Measurements from ENCODE around the gene HBS1L. TPM values are rescaled to one million over a fixed set of nuclear protein-coding genes. Genes with fewer than 3 reads are reported as not detected.
A peak's percentile ranks its signal among the peaks of the same experiment; 100 is the strongest.

HBS1L gene
- 79.2 and 81.2 TPM in 2 replicates for total RNA-seq (2022)
- percentile 86 among the genes with signal in this experiment for Bru-seq, nascent RNA
- percentile 81 among the genes with signal in this experiment for BruChase-seq, experiment 1, labeled RNA remaining after a 2-hour chase
- percentile 82 among the genes with signal in this experiment for BruChase-seq, experiment 2, labeled RNA remaining after a 6-hour chase
- long read RNA-seq, full-length matches to known transcripts: 152 of 191 reads
- long read RNA-seq, partial matches to known transcripts: 8 of 191 reads
- long read RNA-seq, other reads (novel, unspliced or antisense): 31 of 191 reads

DNA sequence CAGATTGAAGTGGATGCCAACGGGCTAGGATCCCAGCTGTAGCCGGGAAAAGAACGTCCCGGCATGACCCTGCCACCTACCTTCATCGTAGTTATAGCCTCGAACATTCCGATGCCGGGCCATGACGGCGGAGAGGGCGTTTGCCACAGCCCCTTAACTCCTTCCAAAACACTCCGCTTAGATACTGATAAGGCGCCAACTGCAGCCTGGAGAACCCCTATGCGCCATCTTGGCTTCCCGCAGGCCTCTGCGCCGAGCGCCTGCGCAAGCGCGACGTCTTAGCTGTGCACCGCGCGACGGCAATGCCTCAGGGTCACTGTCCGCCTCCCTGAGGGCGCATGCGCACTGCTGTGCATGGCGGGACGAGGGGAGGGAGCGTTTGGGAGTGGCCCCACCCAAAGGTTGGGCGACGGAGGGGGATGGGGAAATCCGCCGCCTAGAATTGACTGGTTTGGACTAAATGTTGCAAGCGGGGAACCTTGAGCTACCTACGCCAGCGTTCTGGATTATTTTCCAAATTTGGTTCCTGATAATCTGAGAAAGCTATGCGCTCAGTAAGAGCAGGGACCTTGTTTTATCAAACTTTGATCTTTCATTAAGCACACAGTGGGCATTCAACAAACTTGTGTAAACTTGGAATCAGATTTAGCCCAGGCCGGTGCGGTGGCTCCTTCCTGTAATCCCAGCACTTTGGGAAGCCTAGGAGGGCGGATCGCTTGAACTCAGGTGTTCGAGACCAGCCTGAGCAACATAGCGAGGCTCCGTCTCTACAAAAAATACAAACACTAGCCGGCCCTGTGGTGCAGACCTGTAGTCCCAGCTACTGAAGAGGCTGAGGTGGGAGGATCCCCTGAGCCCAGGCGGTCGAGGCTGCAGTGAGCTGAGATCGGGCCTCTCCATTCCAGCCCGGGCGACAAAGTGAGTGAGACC is at the start of gene HBS1L:
Gene HBS1L, minus strand, starts transcription at position 254 of the 930 bp plus-strand sequence. Its CDS starts 131 bp downstream, at position 123.
- TF ChIP-seq, protein P1, sequence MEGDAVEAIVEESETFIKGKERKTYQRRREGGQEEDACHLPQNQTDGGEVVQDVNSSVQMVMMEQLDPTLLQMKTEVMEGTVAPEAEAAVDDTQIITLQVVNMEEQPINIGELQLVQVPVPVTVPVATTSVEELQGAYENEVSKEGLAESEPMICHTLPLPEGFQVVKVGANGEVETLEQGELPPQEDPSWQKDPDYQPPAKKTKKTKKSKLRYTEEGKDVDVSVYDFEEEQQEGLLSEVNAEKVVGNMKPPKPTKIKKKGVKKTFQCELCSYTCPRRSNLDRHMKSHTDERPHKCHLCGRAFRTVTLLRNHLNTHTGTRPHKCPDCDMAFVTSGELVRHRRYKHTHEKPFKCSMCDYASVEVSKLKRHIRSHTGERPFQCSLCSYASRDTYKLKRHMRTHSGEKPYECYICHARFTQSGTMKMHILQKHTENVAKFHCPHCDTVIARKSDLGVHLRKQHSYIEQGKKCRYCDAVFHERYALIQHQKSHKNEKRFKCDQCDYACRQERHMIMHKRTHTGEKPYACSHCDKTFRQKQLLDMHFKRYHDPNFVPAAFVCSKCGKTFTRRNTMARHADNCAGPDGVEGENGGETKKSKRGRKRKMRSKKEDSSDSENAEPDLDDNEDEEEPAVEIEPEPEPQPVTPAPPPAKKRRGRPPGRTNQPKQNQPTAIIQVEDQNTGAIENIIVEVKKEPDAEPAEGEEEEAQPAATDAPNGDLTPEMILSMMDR (IDR thresholded peaks at IDR 0.05; ENCODE audit: insufficient read depth in 1 of 2, low read depth in 1 of 2, low read length in 1 of 2, severe bottlenecking in 1 of 2, unreplicated experiment in 1 of 2): no peak
- Mint-ChIP-seq H3K36me3 (ENCODE audit: insufficient read depth, unreplicated experiment) (peaks cover 11% of the 10 kb centered on the region), H3K9me3 (ENCODE audit: unreplicated experiment) (no peaks in the 10 kb centered on the region), H3K4me1 (ENCODE audit: low read depth, unreplicated experiment) (peaks cover 20% of the 10 kb centered on the region), H3K27me3 (ENCODE audit: insufficient read depth, unreplicated experiment) (no peaks in the 10 kb centered on the region), H3K4me3 (ENCODE audit: unreplicated experiment) (peak within 1 kb of the TSS; percentile 90), H3K27ac (ENCODE audit: unreplicated experiment) (peak within 1 kb of the TSS; percentile 94)
- BruUV-seq (replicated peaks): TSS peak; percentile 93
- no peaks in the 10 kb centered on the region for H3K36me3 ChIP-seq (ENCODE audit: control insufficient read depth, insufficient read depth, low read length)
- POLR2A ChIA-PET: interaction anchor here (0.5 to 1.2 kb wide), 7 partner anchors 8 to 443 kb away, joined by 3 to 10 read pairs (median 4); partner anchors contain the start of gene MYB
- CTCF ChIA-PET: interaction anchor here (0.6 kb wide), 1 partner anchor 419 kb away, joined by 9 read pairs; no protein-coding TSS in a partner anchor
- DNase-seq: peak; percentile 97
- H3K27me3 ChIP-seq (replicated peaks; ENCODE audit: control insufficient read depth, insufficient read depth, low read length): no peaks in the 10 kb centered on the region
- H3K4me1 ChIP-seq: no peaks in the 10 kb centered on the region
- no peaks in the 10 kb centered on the region for H3K9me3 ChIP-seq
- H3K4me3 ChIP-seq (ENCODE audit: low read depth, low read length): peak within 1 kb of the TSS; percentile 82
- intact Hi-C loops (cut with micrococcal nuclease; ENCODE audit: unreplicated experiment): loop anchor here (10.0 kb wide), 2 partner anchors 130 to 370 kb away; partner anchors contain the start of gene MYB

DNA sequence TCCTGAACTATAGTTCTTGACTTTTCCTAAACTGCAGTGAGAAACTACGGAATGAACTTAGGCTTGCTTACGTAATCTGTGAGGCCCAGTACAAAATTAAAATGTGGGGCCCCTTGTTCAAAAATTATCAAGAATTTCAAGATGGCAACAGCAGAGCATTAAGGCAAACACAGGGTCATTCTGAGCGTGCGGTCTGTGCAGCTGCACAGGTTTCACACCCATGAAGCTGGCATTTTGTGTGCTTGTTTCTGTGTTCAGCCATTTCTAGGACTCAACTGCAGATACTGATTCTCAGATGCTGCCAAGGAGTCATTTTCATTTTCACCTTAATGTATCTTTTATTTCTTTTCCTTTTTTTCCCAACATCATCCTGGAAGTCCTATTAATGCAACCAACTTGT is 49.6 kb upstream of the HBS1L start:
- no peak overlapping the region for H3K27ac Mint-ChIP-seq (ENCODE audit: unreplicated experiment)
- Histone ChIP-seq H3K4me1 (no peaks in the 10 kb centered on the region), H3K27me3 (replicated peaks; ENCODE audit: control insufficient read depth, insufficient read depth, low read length) (no peaks in the 10 kb centered on the region), H3K36me3 (ENCODE audit: control insufficient read depth, insufficient read depth, low read length) (no peaks in the 10 kb centered on the region), H3K9me3 (no peaks in the 10 kb centered on the region), H3K4me3 (ENCODE audit: low read depth, low read length) (no peak overlapping the region)
- no peak overlapping the region for H3K4me3 Mint-ChIP-seq (ENCODE audit: unreplicated experiment)
- H3K4me1 Mint-ChIP-seq (ENCODE audit: low read depth, unreplicated experiment): no peaks in the 10 kb centered on the region
- CTCF ChIA-PET: interaction anchor here (0.6 kb wide), 1 partner anchor 1762 kb away, joined by 3 read pairs; no protein-coding TSS in a partner anchor
- no peaks in the 10 kb centered on the region for H3K27me3 Mint-ChIP-seq (ENCODE audit: insufficient read depth, unreplicated experiment)
- H3K9me3 Mint-ChIP-seq (ENCODE audit: unreplicated experiment): no peaks in the 10 kb centered on the region
- intact Hi-C loops (cut with micrococcal nuclease; ENCODE audit: unreplicated experiment): no loop called here
- H3K36me3 Mint-ChIP-seq (ENCODE audit: insufficient read depth, unreplicated experiment): no peaks in the 10 kb centered on the region
- no TSS peak for BruUV-seq (replicated peaks)
- TF ChIP-seq, protein P1 (IDR thresholded peaks at IDR 0.05; ENCODE audit: insufficient read depth in 1 of 2, low read depth in 1 of 2, low read length in 1 of 2, severe bottlenecking in 1 of 2, unreplicated experiment in 1 of 2): no peak
- no peak for DNase-seq
- POLR2A ChIA-PET: no interaction called here

DNA sequence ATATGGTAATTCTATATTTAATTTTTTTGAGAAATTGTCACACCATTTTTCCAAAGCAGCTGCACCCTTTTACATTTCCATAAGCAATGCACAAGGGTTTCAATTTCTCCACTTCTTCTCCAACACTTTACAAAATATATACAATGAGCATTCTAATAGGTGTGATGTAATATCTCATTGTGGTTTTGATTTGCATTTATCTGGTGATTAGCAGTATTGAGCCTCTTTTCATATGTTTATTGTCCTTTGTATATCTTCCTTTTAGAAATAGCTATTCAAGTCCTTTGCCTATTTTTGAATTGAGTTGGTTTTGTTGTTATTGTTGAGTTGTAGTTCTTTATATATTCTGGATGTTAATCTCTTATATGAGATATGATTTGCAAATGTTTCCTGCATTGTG is 47.6 kb upstream of the HBS1L start:
- no peaks in the 10 kb centered on the region for H3K4me1 Mint-ChIP-seq (ENCODE audit: low read depth, unreplicated experiment)
- POLR2A ChIA-PET: no interaction called here
- Histone ChIP-seq H3K4me1 (no peaks in the 10 kb centered on the region), H3K9me3 (no peaks in the 10 kb centered on the region), H3K36me3 (ENCODE audit: control insufficient read depth, insufficient read depth, low read length) (no peaks in the 10 kb centered on the region), H3K4me3 (ENCODE audit: low read depth, low read length) (no peak overlapping the region), H3K27me3 (replicated peaks; ENCODE audit: control insufficient read depth, insufficient read depth, low read length) (no peaks in the 10 kb centered on the region)
- TF ChIP-seq, protein P1 (IDR thresholded peaks at IDR 0.05; ENCODE audit: insufficient read depth in 1 of 2, low read depth in 1 of 2, low read length in 1 of 2, severe bottlenecking in 1 of 2, unreplicated experiment in 1 of 2): no peak
- no peaks in the 10 kb centered on the region for H3K9me3 Mint-ChIP-seq (ENCODE audit: unreplicated experiment)
- no peak for DNase-seq
- H3K27me3 Mint-ChIP-seq (ENCODE audit: insufficient read depth, unreplicated experiment): peaks cover 3% of the 10 kb centered on the region
- H3K4me3 Mint-ChIP-seq (ENCODE audit: unreplicated experiment): no peak overlapping the region
- intact Hi-C loops (cut with micrococcal nuclease; ENCODE audit: unreplicated experiment): no loop called here
- BruUV-seq (replicated peaks): no TSS peak
- CTCF ChIA-PET: no interaction called here
- no peak overlapping the region for H3K27ac Mint-ChIP-seq (ENCODE audit: unreplicated experiment)
- no peaks in the 10 kb centered on the region for H3K36me3 Mint-ChIP-seq (ENCODE audit: insufficient read depth, unreplicated experiment)

Measured in Caco-2 (cell line).